HFF-Myc (cell line): ENCODE results near the gene CDH4.

Experiments used
- DNase-seq: peaks from one replicate; pipeline ENCODE4 v3.0.0-alpha.2; 2011; ENCODE audit warnings: low read depth; ENCODE audit errors: extremely low read depth
- H3K4me3 ChIP-seq: replicated peaks from 2 replicates; pipeline ENCODE4 v1.5.1; 2011; ENCODE audit warnings: low read depth, mild to moderate bottlenecking, control low read depth, low read length
- CTCF ChIP-seq: IDR thresholded peaks from 2 replicates; pipeline ENCODE4 v1.5.1; 2012; ENCODE audit warnings: mild to moderate bottlenecking, low read depth, low read length, control low read depth; ENCODE audit errors: missing control alignments

Gene CDH4

GRCh38 chr20:61257611-61258010 is 5.5 kb downstream of the CDH4 start:
- TF ChIP-seq CTCF, result no peak
- H3K4me3 ChIP-seq, result no peak overlapping the region
- DNase-seq, result no peak

GRCh38 chr20:61259741-61260140 is 7.7 kb downstream of the CDH4 start:
- H3K4me3 ChIP-seq, result no peak overlapping the region
- no peak for TF ChIP-seq CTCF
- no peak for DNase-seq

GRCh38 chr20:61260905-61261304 is 8.8 kb downstream of the CDH4 start:
- no peak for TF ChIP-seq CTCF
- no peak overlapping the region for H3K4me3 ChIP-seq
- no peak for DNase-seq

- no peak for TF ChIP-seq CTCF
- DNase-seq, result no peak
- no peak overlapping the region for H3K4me3 ChIP-seq
Observed at GRCh38 chr20:61262036-61262435, 10.0 kb downstream of the CDH4 start.

GRCh38 chr20:61262514-61262913 is 10.5 kb downstream of the CDH4 start:
- H3K4me3 ChIP-seq, result no peak overlapping the region
- no peak for TF ChIP-seq CTCF
- DNase-seq, result no peak

GRCh38 chr20:61263084-61263695 is 11.1 kb downstream of the CDH4 start:
- H3K4me3 ChIP-seq, result no peak overlapping the region
- no peak for DNase-seq
- TF ChIP-seq CTCF, result peak; percentile 97

- H3K4me3 ChIP-seq, result no peak overlapping the region
- no peak for DNase-seq
- TF ChIP-seq CTCF, result no peak
Observed at GRCh38 chr20:61263938-61264337, 11.9 kb downstream of the CDH4 start.
